ENCODE measurements around the gene FUS. TPM values are rescaled to one million over a fixed set of nuclear protein-coding genes. Genes with fewer than 3 reads are reported as not detected.

FUS gene
- total and polyA plus RNA-seq, 2 of the 13 experiments (the other 11 are each of a cell fraction or from before 2014, with no cell fraction given) = 68.1 to 168 TPM

DNA sequence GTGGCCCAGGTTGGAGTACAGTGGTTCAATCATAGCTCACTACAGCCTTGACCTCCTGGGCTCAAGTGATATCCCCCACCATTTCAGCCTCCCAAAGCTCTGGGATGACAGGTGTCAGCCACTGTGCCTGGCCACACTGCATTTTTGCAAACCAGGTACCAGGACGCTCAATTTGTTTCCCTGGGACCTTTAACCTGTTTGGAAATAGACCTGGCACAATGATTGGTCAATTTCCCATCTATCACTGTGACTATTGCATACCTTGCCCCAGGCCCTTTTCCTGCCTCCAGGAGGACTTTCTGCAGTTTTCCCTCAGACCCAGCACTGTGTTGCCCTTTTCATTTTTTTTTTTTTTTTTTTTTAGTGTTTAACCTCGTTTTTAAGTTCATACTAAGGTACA, 11.1 kb upstream of the FUS start:
- Histone ChIP-seq H3K9ac (ENCODE audit: insufficient read depth, low read depth, low read length) (no peak overlapping the region), H3K27me3 (ENCODE audit: control insufficient read depth in 1 of 2, insufficient read depth in 2 of 2, low read length in 2 of 2) (0 out of 5 replicates have a peak, but pooled peaks cover 0 to 5% of the 10 kb centered on the region in 2 experiments), H4K20me1 (ENCODE audit: insufficient read depth, low read length) (no peaks in the 10 kb centered on the region), H3K27ac (ENCODE audit: extremely low read length, insufficient read depth, low read length) (peak overlapping the region; percentile 26), H3K4me2 (ENCODE audit: low read depth, low read length) (peak overlapping the region; percentile 29; the same call in 1 of the 2 replicates), H3K4me3 (replicated peaks in 1 of 3; ENCODE audit: insufficient read depth in 1 of 3, low read depth in 2 of 3, low read length in 3 of 3) (no peak overlapping the region), H2AFZ (ENCODE audit: low read length) (no peak overlapping the region), H3K36me3 (replicated peaks in 1 of 2; ENCODE audit: control insufficient read depth in 1 of 2, insufficient read depth in 2 of 2, low read length in 2 of 2) (no peaks in the 10 kb centered on the region), H3K79me2 (ENCODE audit: insufficient read depth, low read length) (no peaks in the 10 kb centered on the region), H3K9me3 (ENCODE audit: low read length) (no peaks in the 10 kb centered on the region), H3K4me1 (ENCODE audit: insufficient read depth, low read length) (peaks cover 48% of the 10 kb centered on the region)
- 0% methylated on average over 2 of the region's 2 CpGs for WGBS (ENCODE audit: low lambda C conversion rate)
- intact Hi-C loops (cut with micrococcal nuclease; ENCODE audit: unreplicated experiment) = no loop called here
- FAIRE-seq (no peak), ATAC-seq (peak; percentile 78), DNase-seq (ENCODE audit: low spot score) (peak; percentile 58)
- ChIA-PET POLR2A (interaction anchor here (1.9 kb wide), 1 partner anchor 11 kb away, joined by 10 read pairs; the partner anchor contains the start of gene FUS), CTCF (ENCODE audit: low intra/inter-chr PET ratio, low total read pairs) (no interaction called here)
- in situ Hi-C loops (cut with HindIII; ENCODE audit: extremely low pct_ligation_motif_present, low pct_unique_long_range_greater_than_20kb) = no loop called here
- TF ChIP-seq, protein P1, sequence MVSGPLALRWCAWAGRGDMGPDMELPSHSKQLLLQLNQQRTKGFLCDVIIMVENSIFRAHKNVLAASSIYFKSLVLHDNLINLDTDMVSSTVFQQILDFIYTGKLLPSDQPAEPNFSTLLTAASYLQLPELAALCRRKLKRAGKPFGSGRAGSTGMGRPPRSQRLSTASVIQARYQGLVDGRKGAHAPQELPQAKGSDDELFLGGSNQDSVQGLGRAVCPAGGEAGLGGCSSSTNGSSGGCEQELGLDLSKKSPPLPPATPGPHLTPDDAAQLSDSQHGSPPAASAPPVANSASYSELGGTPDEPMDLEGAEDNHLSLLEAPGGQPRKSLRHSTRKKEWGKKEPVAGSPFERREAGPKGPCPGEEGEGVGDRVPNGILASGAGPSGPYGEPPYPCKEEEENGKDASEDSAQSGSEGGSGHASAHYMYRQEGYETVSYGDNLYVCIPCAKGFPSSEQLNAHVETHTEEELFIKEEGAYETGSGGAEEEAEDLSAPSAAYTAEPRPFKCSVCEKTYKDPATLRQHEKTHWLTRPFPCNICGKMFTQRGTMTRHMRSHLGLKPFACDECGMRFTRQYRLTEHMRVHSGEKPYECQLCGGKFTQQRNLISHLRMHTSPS (CRISPR knock-in tag; IDR thresholded peaks at IDR 0.05; ENCODE audit: low read depth) = 0 out of 2 replicates have a peak, but pooled peaks have one; percentile 17
- TF ChIP-seq NFYB (CRISPR knock-in tag; IDR thresholded peaks at IDR 0.05) (peak; percentile 40), ADNP (CRISPR knock-in tag; IDR thresholded peaks at IDR 0.05) (0 out of 2 replicates have a peak, but pooled peaks have one; percentile 9), NR2F6 (IDR thresholded peaks at IDR 0.05) (no peak), NR2F6 (CRISPR knock-in tag; IDR thresholded peaks at IDR 0.05) (peak; percentile 57; the same call in 1 of the 2 replicates), NFYC (CRISPR knock-in tag; IDR thresholded peaks at IDR 0.05) (peak; percentile 47), CEBPB (IDR thresholded peaks at IDR 0.05; ENCODE audit: borderline replicate concordance, low read depth, low read length) (peak; percentile 71), ZMYM3 (CRISPR knock-in tag; IDR thresholded peaks at IDR 0.05) (0 out of 2 replicates have a peak, but pooled peaks have one; percentile 57), HNRNPL (IDR thresholded peaks at IDR 0.05; ENCODE audit: low read depth, low read length) (no peak), HNF4G (IDR thresholded peaks at IDR 0.05; ENCODE audit: borderline replicate concordance, low read depth, low read length) (peak; percentile 43; the same call in 1 of the 2 replicates), HNF4G (CRISPR knock-in tag; IDR thresholded peaks at IDR 0.05; ENCODE audit: borderline replicate concordance, low read depth) (no peak), ETV6 (CRISPR knock-in tag; conservative IDR thresholded peaks at IDR 0.05) (no peak), HNF4A (CRISPR knock-in tag; IDR thresholded peaks at IDR 0.05) (peak; percentile 37; the same call in 1 of the 2 replicates), SOX5 (CRISPR knock-in tag; IDR thresholded peaks at IDR 0.05; ENCODE audit: borderline replicate concordance) (peak; percentile 1; the same call in 1 of the 2 replicates), NR2F1 (CRISPR knock-in tag; IDR thresholded peaks at IDR 0.05) (peak; percentile 3 to 47; a peak in 2 of 4 replicates), ZNF441 (CRISPR knock-in tag; IDR thresholded peaks at IDR 0.05; ENCODE audit: borderline replicate concordance) (0 out of 2 replicates have a peak, but pooled peaks have one; percentile 22), ZNF737 (CRISPR knock-in tag; IDR thresholded peaks at IDR 0.05; ENCODE audit: borderline replicate concordance) (no peak), NR2C2 (CRISPR knock-in tag; IDR thresholded peaks at IDR 0.05; ENCODE audit: borderline replicate concordance) (peak; percentile 51; the same call in 1 of the 2 replicates)
- no TSS peak for BruUV-seq (replicated peaks)

Measured in HepG2 (cell line).